Fibroblast of lung (primary cell): ENCODE results near the gene AMN. TPM values are rescaled to one million over a fixed set of nuclear protein-coding genes. Genes with fewer than 3 reads are reported as not detected.

Experiments used
- DNase-seq, 2 donors: peaks; one replicate each; pipeline versions ENCODE4 v3.0.0 to v3.0.0-alpha.2; 2010; ENCODE audit warnings: low read depth in 2 of 2
- H2AFZ ChIP-seq: 2 replicates; pipeline ENCODE4 v1.5.1; 2012; ENCODE audit warnings: low read length, control low read depth, inconsistent platforms
- H3K27ac ChIP-seq: 2 replicates; pipeline ENCODE4 v1.5.1; 2011; ENCODE audit warnings: low read length, control low read depth; ENCODE audit not compliant: insufficient read depth
- H3K27me3 ChIP-seq: 2 replicates; pipeline ENCODE4 v1.5.1; 2011; ENCODE audit warnings: mild to moderate bottlenecking, low read length; ENCODE audit not compliant: control insufficient read depth, insufficient read depth
- H3K36me3 ChIP-seq: 2 replicates; pipeline ENCODE4 v1.5.1; 2011; ENCODE audit warnings: low read length; ENCODE audit not compliant: control insufficient read depth, insufficient read depth
- H3K4me1 ChIP-seq: 2 replicates; pipeline ENCODE4 v1.5.1; 2011; ENCODE audit warnings: low read length; ENCODE audit not compliant: control insufficient read depth, insufficient read depth; ENCODE audit errors: extremely low read depth
- H3K4me2 ChIP-seq: 2 replicates; pipeline ENCODE4 v1.5.1; 2011; ENCODE audit warnings: low read length, control low read depth; ENCODE audit not compliant: insufficient read depth; ENCODE audit errors: extremely low read depth
- H3K4me3 ChIP-seq, 4 experiments: fragments of 200-600 bp in 1 of 4; sonication (generic) in 1 of 4; replicated peaks in 1 of 4; 2 replicates each; pipeline ENCODE4 v1.5.1; 2011 to 2016; ENCODE audit warnings: low read length in 4 of 4, low read depth in 3 of 4, mild to moderate bottlenecking in 3 of 4, control low read depth in 2 of 4, inconsistent platforms in 1 of 4, mixed read lengths in 1 of 4; ENCODE audit not compliant: insufficient read depth in 1 of 4; ENCODE audit errors: control extremely low read depth in 1 of 4
- H3K79me2 ChIP-seq: 2 replicates; pipeline ENCODE4 v1.5.1; 2012; ENCODE audit warnings: mild to moderate bottlenecking, low read length, inconsistent platforms; ENCODE audit not compliant: control insufficient read depth, insufficient read depth
- H3K9ac ChIP-seq: 2 replicates; pipeline ENCODE4 v1.5.1; 2011; ENCODE audit warnings: mild to moderate bottlenecking, low read length, control low read depth; ENCODE audit not compliant: insufficient read depth
- H3K9me3 ChIP-seq: 2 replicates; pipeline ENCODE4 v1.5.1; 2012; ENCODE audit warnings: low read depth, low read length; ENCODE audit not compliant: control insufficient read depth, insufficient read depth
- H4K20me1 ChIP-seq: 2 replicates; pipeline ENCODE4 v1.5.1; 2011; ENCODE audit warnings: low read length; ENCODE audit not compliant: control insufficient read depth, insufficient read depth; ENCODE audit errors: extremely low read depth
- EZH2 ChIP-seq: IDR thresholded peaks from 2 replicates; pipeline ENCODE4 v1.5.1; 2012; ENCODE audit warnings: low read length, control low read depth, mild to moderate bottlenecking; ENCODE audit errors: missing control alignments
- polyA plus RNA-seq, 2 donors: library from polyadenylated mRNA; depleted of rRNA in 1 of 2; stranded (reverse) in 1 of 2; unstranded in 1 of 2; fragments of >200 nt; gene quantifications; 2 replicates each; pipeline ENCODE4 v1.2.1, GENCODE V29; 2011 to 2012; ENCODE audit warnings: missing spikeins in 1 of 2
- total RNA-seq: library from RNA; depleted of rRNA; stranded (reverse); fragments of >200 nt; gene quantifications from 2 replicates; pipeline ENCODE4 v1.2.1, GENCODE V29; 2014
- TF ChIP-seq, protein P1 (sequence below), 2 donors: IDR thresholded peaks in 1 of 2; conservative IDR thresholded peaks in 1 of 2; 1 replicate in 1 of 2; 2 replicates in 1 of 2; pipeline ENCODE4 v1.5.1; 2011 to 2012; ENCODE audit warnings: low read length in 2 of 2, control low read depth in 1 of 2, inconsistent platforms in 1 of 2, low read depth in 1 of 2, mild to moderate bottlenecking in 1 of 2

The AMN gene
- total and polyA plus RNA-seq, 2 donors (not counting 1 experiment from before 2014, with no cell fraction given) = under 0.01 TPM; not detected in 1

DNA sequence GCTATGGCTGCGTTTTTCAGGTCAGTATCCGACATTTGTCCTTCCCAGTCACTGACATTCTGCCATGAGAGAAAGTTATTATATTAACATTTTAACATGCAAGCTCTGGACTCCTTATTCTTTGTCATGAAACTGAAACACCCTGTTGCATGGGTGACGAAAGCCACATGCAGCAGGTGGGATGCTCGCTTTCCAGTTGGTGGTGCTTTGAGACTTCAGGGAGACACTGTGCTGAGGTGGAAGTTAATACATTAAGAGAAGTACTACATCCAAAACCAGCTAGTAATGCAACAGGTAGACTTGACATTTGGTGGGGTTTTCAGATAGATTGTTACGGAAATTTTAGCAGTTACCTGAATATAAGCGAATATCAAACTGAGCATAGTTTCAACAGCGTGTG, 32.8 kb upstream of the AMN start:
- Histone ChIP-seq H3K79me2 (no peaks in the 10 kb centered on the region), H3K27ac (no peak overlapping the region), H3K27me3 (no peaks in the 10 kb centered on the region), H3K9me3 (no peaks in the 10 kb centered on the region), H3K4me1 (peaks cover 2% of the 10 kb centered on the region), H3K36me3 (no peaks in the 10 kb centered on the region), H3K4me3 (no peak overlapping the region), H3K4me2 (no peak overlapping the region), H4K20me1 (no peaks in the 10 kb centered on the region), H3K9ac (no peak overlapping the region), H2AFZ (no peak overlapping the region)
- no peak for TF ChIP-seq EZH2
- TF ChIP-seq, protein P1, sequence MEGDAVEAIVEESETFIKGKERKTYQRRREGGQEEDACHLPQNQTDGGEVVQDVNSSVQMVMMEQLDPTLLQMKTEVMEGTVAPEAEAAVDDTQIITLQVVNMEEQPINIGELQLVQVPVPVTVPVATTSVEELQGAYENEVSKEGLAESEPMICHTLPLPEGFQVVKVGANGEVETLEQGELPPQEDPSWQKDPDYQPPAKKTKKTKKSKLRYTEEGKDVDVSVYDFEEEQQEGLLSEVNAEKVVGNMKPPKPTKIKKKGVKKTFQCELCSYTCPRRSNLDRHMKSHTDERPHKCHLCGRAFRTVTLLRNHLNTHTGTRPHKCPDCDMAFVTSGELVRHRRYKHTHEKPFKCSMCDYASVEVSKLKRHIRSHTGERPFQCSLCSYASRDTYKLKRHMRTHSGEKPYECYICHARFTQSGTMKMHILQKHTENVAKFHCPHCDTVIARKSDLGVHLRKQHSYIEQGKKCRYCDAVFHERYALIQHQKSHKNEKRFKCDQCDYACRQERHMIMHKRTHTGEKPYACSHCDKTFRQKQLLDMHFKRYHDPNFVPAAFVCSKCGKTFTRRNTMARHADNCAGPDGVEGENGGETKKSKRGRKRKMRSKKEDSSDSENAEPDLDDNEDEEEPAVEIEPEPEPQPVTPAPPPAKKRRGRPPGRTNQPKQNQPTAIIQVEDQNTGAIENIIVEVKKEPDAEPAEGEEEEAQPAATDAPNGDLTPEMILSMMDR (conservative IDR thresholded peaks at IDR 0.05 in 1 of 2, IDR thresholded peaks at IDR 0.05 in 1 of 2; ENCODE audit: low read depth in 1 of 2, low read length in 2 of 2) = no peak
- no peak for DNase-seq

DNA sequence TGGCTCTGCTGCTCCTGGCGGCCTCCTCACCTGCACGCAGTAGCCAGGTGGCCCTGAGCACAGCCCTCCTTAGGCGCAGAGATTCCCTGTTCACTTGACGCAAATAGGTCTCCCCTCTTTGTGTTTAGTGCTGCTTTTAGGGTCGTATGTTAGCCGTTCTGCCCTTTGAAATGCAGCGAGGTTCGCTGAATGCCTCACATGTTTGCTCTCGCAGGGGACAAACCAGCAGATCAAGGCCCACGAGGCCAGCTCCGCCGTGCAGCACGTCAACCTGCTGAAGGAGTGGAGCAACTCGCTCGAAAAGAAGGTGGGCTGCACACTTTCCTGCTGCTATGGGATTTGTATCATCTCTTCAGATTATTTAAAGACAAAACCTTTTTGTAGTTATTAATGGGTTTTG, 31.4 kb upstream of the AMN start:
- H3K9me3 ChIP-seq = no peaks in the 10 kb centered on the region
- no peak for DNase-seq
- H3K27me3 ChIP-seq = no peaks in the 10 kb centered on the region
- no peak overlapping the region for H3K4me3 ChIP-seq
- no peaks in the 10 kb centered on the region for H3K79me2 ChIP-seq
- no peak overlapping the region for H3K27ac ChIP-seq
- H3K4me1 ChIP-seq = peaks cover 2% of the 10 kb centered on the region
- no peak for TF ChIP-seq EZH2
- TF ChIP-seq, protein P1 (conservative IDR thresholded peaks at IDR 0.05 in 1 of 2, IDR thresholded peaks at IDR 0.05 in 1 of 2; ENCODE audit: low read depth in 1 of 2, low read length in 2 of 2) = no peak
- no peaks in the 10 kb centered on the region for H3K36me3 ChIP-seq
- H2AFZ ChIP-seq = no peak overlapping the region
- H4K20me1 ChIP-seq = no peaks in the 10 kb centered on the region
- no peak overlapping the region for H3K9ac ChIP-seq
- H3K4me2 ChIP-seq = no peak overlapping the region

DNA sequence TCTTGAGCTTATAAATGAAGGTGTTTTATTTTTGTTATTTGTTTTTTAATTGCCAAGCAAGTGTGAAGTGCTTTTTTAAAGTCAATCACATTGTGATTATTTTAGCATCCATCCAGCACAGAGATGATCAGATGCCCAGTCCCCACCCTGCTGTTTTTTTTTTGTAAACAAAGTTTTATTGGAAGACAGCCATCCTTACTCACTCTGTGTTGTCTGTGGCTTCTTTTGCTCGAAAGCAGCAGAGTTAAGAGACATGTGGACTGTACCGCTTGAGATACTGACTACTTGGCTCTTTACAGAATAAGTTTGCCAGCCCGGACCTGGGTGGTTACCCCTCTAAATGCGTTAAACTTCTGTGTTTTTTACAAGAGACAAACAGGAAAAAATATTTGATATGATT, 30.9 kb upstream of the AMN start:
- Histone ChIP-seq H3K9ac (no peak overlapping the region), H3K4me2 (no peak overlapping the region), H2AFZ (no peak overlapping the region), H4K20me1 (no peaks in the 10 kb centered on the region), H3K4me3 (no peak overlapping the region), H3K9me3 (no peaks in the 10 kb centered on the region), H3K36me3 (no peaks in the 10 kb centered on the region), H3K79me2 (no peaks in the 10 kb centered on the region), H3K27ac (no peak overlapping the region), H3K27me3 (no peaks in the 10 kb centered on the region), H3K4me1 (peaks cover 2% of the 10 kb centered on the region)
- TF ChIP-seq EZH2 = no peak
- peak; percentile 50 to 77 for DNase-seq
